ENCODE results near the gene XAB2.

DNA sequence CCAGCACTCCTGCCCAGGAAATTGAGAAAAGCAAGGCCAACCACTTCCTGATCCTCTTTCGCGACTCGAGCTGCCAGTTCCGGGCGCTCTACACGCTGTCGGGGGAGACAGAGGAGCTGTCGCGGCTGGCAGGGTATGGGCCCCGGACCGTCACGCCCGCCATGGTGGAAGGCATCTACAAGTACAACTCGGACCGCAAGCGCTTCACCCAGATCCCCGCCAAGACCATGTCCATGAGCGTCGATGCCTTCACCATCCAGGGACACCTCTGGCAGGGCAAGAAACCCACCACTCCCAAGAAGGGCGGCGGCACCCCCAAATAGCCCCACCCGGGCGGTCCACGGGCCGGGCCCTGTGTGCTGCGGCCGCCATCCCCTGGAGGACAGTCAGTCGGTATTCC, 11.6 kb downstream of the XAB2 start:
- TF ChIP-seq CTCF (IDR thresholded peaks at IDR 0.05; ENCODE audit: low read depth, low read length, poor library complexity, severe bottlenecking): no peak
- no peak for TF ChIP-seq EZH2phosphoT487 (IDR thresholded peaks at IDR 0.05; ENCODE audit: borderline replicate concordance, low read length)

All from DOHH2 (cell line).